Measurements from ENCODE around the gene MAST3. TPM values are rescaled to one million over a fixed set of nuclear protein-coding genes. Genes with fewer than 3 reads are reported as not detected.

Gene MAST3
- total RNA-seq, 4 donors from 2014 or later, result 47.8 to 56.3 (median 52.0) TPM

- DNase-seq, result peak in 2 of 3 donors; percentile 57 to 72
- Histone ChIP-seq H3K27me3 (no peaks in the 10 kb centered on the region), H3K4me1 (peaks cover 4 to 22% (median 17%) of the 10 kb centered on the region in 4 donors), H3K36me3 (peaks cover 0 to 33% (median 0%) of the 10 kb centered on the region in 3 donors), H3K9me3 (no peaks in the 10 kb centered on the region), H3K27ac (peak overlapping the region; percentile 52 to 90 (median 66)), H3K4me3 (peak overlapping the region; percentile 3 to 92 (median 74))
- no peak for TF ChIP-seq POLR2A (IDR thresholded peaks at IDR 0.05)
- TF ChIP-seq CTCF (IDR thresholded peaks at IDR 0.05), result no peak
Observed at GRCh38 chr19:18119717-18120105, 22.1 kb downstream of the MAST3 start.

GRCh38 chr19:18120127-18120526 lies 22.5 kb downstream of the MAST3 start:
- no peak for TF ChIP-seq CTCF (IDR thresholded peaks at IDR 0.05)
- no peak for TF ChIP-seq POLR2A (IDR thresholded peaks at IDR 0.05)
- H3K4me3 ChIP-seq, result peak overlapping the region in 1 of 4 donors; percentile 74
- no peaks in the 10 kb centered on the region for H3K27me3 ChIP-seq
- no peaks in the 10 kb centered on the region for H3K9me3 ChIP-seq
- H3K4me1 ChIP-seq, result peaks cover 4 to 22% (median 17%) of the 10 kb centered on the region in 4 donors
- peaks cover 0 to 37% (median 0%) of the 10 kb centered on the region in 3 donors for H3K36me3 ChIP-seq
- DNase-seq, result no peak
- peak overlapping the region; percentile 18 to 90 (median 60) for H3K27ac ChIP-seq

GRCh38 chr19:18121166-18121565 lies 23.6 kb downstream of the MAST3 start:
- TF ChIP-seq POLR2A (IDR thresholded peaks at IDR 0.05), result no peak
- Histone ChIP-seq H3K36me3 (peaks cover 0 to 47% (median 0%) of the 10 kb centered on the region in 3 donors), H3K4me1 (peaks cover 4 to 22% (median 17%) of the 10 kb centered on the region in 4 donors), H3K9me3 (no peaks in the 10 kb centered on the region), H3K4me3 (no peak overlapping the region), H3K27me3 (no peaks in the 10 kb centered on the region), H3K27ac (no peak overlapping the region)
- no peak for DNase-seq

- no peak for TF ChIP-seq POLR2A (IDR thresholded peaks at IDR 0.05)
- TF ChIP-seq CTCF (IDR thresholded peaks at IDR 0.05), result no peak
- no peak overlapping the region for H3K27ac ChIP-seq
- no peak overlapping the region for H3K4me3 ChIP-seq
- peaks cover 0 to 57% (median 0%) of the 10 kb centered on the region in 3 donors for H3K36me3 ChIP-seq
- peaks cover 4 to 16% (median 14%) of the 10 kb centered on the region in 4 donors for H3K4me1 ChIP-seq
- H3K27me3 ChIP-seq, result no peaks in the 10 kb centered on the region
- no peaks in the 10 kb centered on the region for H3K9me3 ChIP-seq
- DNase-seq, result no peak
Observed at GRCh38 chr19:18122424-18122823, 24.8 kb downstream of the MAST3 start.

- H3K4me3 ChIP-seq, result no peak overlapping the region
- no peak for DNase-seq
Observed at GRCh38 chr19:18122860-18123795, 25.6 kb downstream of the MAST3 start.

More at GRCh38 chr19:18122860-18123795, 25.6 kb downstream of the MAST3 start:
- TF ChIP-seq CTCF (IDR thresholded peaks at IDR 0.05) (no peak), POLR2A (IDR thresholded peaks at IDR 0.05) (no peak)
- Histone ChIP-seq H3K36me3 (peaks cover 0 to 64% (median 0%) of the 10 kb centered on the region in 3 donors), H3K27ac (no peak overlapping the region), H3K9me3 (no peaks in the 10 kb centered on the region), H3K4me1 (peaks cover 4 to 15% (median 13%) of the 10 kb centered on the region in 4 donors), H3K27me3 (no peaks in the 10 kb centered on the region)
